Effector memory CD4-positive, alpha-beta T cell (primary cell): ENCODE results near the gene HOXC12.
A peak's percentile ranks its signal among the peaks of the same experiment; 100 is the strongest.

Source experiments
- DNase-seq, 3 donors: peaks; one replicate each; pipeline ENCODE4 v3.0.0-alpha.2; 2020
- H3K27ac ChIP-seq: 2 replicates; pipeline ENCODE4 v1.7.0; 2013; ENCODE audit warnings: mild to moderate bottlenecking, low read length, moderate library complexity; ENCODE audit not compliant: insufficient read depth, poor library complexity, severe bottlenecking
- H3K27me3 ChIP-seq: replicated peaks from 2 replicates; pipeline ENCODE4 v1.7.0; 2013; ENCODE audit warnings: mild to moderate bottlenecking, low read length; ENCODE audit not compliant: insufficient read depth, control insufficient read depth, poor library complexity, severe bottlenecking
- H3K36me3 ChIP-seq: 2 replicates; pipeline ENCODE4 v1.7.0; 2013; ENCODE audit warnings: mild to moderate bottlenecking, low read length, moderate library complexity; ENCODE audit not compliant: control insufficient read depth, insufficient read depth
- H3K4me1 ChIP-seq: 2 replicates; pipeline ENCODE4 v1.7.0; 2013; ENCODE audit warnings: low read length, mild to moderate bottlenecking; ENCODE audit not compliant: control insufficient read depth, insufficient read depth, poor library complexity, severe bottlenecking
- H3K4me3 ChIP-seq: 2 replicates; pipeline ENCODE4 v1.7.0; 2013; ENCODE audit warnings: low read length, low read depth, mild to moderate bottlenecking; ENCODE audit not compliant: insufficient read depth, poor library complexity, severe bottlenecking
- H3K9me3 ChIP-seq: 2 replicates; pipeline ENCODE4 v1.7.0; 2013; ENCODE audit warnings: mild to moderate bottlenecking, low read length, moderate library complexity; ENCODE audit not compliant: control insufficient read depth

HOXC12 gene

DNA sequence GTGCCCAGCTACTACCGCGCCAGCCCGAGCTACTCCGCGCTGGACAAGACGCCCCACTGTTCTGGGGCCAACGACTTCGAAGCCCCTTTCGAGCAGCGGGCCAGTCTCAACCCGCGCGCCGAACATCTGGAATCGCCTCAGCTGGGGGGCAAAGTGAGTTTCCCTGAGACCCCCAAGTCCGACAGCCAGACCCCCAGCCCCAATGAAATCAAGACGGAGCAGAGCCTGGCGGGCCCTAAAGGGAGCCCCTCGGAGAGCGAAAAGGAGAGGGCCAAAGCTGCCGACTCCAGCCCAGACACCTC, 30.9 kb downstream of the HOXC12 start:
- peak overlapping the region; percentile 6 for H3K4me3 ChIP-seq
- H3K9me3 ChIP-seq = no peaks in the 10 kb centered on the region
- H3K27me3 ChIP-seq = peaks cover 95% of the 10 kb centered on the region
- H3K4me1 ChIP-seq = peaks cover 18% of the 10 kb centered on the region
- no peak for DNase-seq
- H3K27ac ChIP-seq = no peak overlapping the region
- no peaks in the 10 kb centered on the region for H3K36me3 ChIP-seq

DNA sequence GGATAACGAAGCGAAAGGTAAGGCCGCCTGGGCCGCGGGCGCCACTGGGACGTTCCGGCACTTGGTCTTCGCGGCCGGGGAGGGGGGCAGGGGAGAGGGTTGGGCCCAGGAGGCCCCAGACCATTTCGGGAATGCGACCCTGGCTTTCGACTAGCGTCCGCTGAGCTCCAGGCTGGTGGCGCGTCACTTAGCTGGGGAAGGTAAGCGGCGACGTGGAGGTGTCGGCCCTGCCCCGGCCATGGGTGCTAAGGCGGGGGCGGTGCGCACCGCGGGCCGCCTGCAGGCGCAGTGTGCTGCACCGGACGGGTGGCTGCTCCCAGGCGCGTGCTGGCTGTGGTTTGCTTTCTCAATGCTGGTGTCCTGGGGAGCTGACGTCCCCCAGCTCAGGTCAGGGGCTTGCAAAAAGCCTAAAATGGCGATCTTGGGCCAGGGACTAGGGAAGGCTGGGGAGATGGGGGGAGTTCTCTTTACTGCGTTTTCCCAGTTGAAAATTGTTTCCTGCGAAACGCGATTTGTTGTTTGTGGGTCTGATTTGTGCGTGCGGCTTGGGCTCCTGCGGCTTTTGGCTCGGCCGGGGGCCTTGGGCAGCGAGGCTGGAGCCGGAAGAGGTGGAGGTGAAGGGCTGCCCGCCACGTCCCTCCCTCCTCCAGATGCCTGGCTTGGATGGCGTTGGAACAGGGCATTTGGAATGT, 31.4 kb downstream of the HOXC12 start:
- no peak for DNase-seq
- no peak overlapping the region for H3K27ac ChIP-seq
- peak overlapping the region; percentile 6 for H3K4me3 ChIP-seq

GRCh38 chr12:53986686-53987483, 32.2 kb downstream of the HOXC12 start:
- Histone ChIP-seq H3K27ac (no peak overlapping the region), H3K9me3 (no peaks in the 10 kb centered on the region), H3K27me3 (peaks cover 95% of the 10 kb centered on the region), H3K4me1 (peaks cover 18% of the 10 kb centered on the region), H3K4me3 (no peak overlapping the region), H3K36me3 (no peaks in the 10 kb centered on the region)
- DNase-seq = no peak

More for the DNA sequence above, 31.4 kb downstream of the HOXC12 start:
- Histone ChIP-seq H3K4me1 (peaks cover 18% of the 10 kb centered on the region), H3K27me3 (peaks cover 95% of the 10 kb centered on the region), H3K9me3 (no peaks in the 10 kb centered on the region), H3K36me3 (no peaks in the 10 kb centered on the region)

GRCh38 chr12:53987787-53988230, 33.1 kb downstream of the HOXC12 start:
- Histone ChIP-seq H3K27me3 (peaks cover 95% of the 10 kb centered on the region), H3K36me3 (no peaks in the 10 kb centered on the region), H3K4me1 (peaks cover 18% of the 10 kb centered on the region), H3K9me3 (no peaks in the 10 kb centered on the region), H3K4me3 (no peak overlapping the region), H3K27ac (no peak overlapping the region)
- no peak for DNase-seq

DNA sequence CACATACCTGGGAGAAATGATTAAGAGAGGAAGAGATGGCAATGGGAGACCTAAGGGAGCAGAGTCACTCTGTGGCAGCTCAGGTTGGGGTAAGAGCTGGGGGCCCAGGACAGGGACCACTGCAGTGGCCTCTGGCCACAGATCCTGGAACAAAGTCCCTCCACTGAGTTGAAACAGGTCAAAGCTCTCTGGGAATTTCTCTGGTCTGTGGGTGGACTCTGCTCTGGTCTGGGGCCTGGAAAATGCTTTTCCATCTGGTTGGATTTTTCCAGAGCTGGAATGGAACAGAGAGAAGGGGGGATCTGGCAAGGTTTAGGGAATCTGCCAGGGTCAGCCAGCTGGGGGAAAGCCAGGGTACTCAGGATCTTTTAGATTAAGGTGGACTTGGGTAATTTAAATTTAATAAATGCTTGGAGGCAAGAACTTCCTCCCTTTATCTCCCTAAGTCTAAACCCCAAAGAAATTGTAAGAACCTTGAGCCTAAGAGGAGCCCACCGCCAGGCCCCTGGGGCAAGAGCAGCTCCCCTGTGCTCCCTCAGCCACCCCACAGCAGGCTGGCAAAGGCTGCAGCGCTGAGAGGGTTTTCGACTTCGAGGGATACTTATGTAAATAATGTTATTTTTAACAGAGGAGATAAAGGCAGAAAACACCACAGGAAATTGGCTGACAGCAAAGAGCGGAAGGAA, 34.0 kb downstream of the HOXC12 start:
- H3K4me1 ChIP-seq = peaks cover 18% of the 10 kb centered on the region
- H3K4me3 ChIP-seq = no peak overlapping the region
- no peaks in the 10 kb centered on the region for H3K9me3 ChIP-seq
- DNase-seq = no peak
- no peaks in the 10 kb centered on the region for H3K36me3 ChIP-seq
- peaks cover 95% of the 10 kb centered on the region for H3K27me3 ChIP-seq
- no peak overlapping the region for H3K27ac ChIP-seq

DNA sequence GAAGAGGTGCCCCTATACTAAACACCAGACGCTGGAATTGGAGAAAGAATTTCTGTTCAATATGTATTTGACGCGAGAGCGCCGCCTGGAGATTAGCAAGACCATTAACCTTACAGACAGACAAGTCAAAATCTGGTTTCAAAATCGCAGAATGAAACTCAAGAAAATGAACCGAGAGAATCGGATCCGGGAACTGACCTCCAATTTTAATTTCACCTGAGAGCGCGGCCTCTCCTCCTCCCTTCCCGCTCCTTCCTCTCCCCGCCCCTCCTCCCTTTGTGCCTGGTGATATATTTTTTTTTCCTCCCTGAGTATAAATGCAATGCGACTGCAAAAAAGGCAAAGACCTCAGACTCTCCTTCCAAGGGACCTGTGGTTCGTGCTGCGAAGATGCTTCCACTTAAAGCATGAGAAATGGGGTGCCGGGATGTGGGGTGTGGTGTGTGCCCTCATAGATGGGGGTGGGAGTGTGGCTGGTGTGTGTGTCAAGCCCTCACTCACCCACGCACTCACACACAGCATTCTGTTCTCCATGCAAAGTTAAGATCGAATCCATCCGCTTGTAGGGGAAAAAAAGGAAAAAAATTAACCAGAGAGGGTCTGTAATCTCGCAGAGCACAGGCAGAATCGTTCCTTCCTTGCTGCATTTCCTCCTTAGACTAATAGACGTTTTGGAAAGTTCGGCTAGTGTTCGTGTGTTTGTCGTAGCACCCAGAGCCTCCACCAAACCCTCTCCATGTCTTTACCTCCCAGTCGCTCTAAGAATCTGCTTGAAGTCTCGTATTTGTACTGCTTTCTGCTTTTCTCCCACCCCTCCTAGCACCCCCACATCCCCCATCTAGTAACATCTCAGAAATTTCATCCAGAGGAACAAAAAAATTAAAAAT, 34.8 kb downstream of the HOXC12 start:
- DNase-seq = no peak
- H3K4me3 ChIP-seq = no peak overlapping the region
- peaks cover 22% of the 10 kb centered on the region for H3K4me1 ChIP-seq
- H3K27ac ChIP-seq = no peak overlapping the region
- H3K27me3 ChIP-seq = peaks cover 95% of the 10 kb centered on the region
- no peaks in the 10 kb centered on the region for H3K36me3 ChIP-seq
- H3K9me3 ChIP-seq = no peaks in the 10 kb centered on the region

- H3K27me3 ChIP-seq = peaks cover 96% of the 10 kb centered on the region
- peaks cover 32% of the 10 kb centered on the region for H3K4me1 ChIP-seq
- H3K36me3 ChIP-seq = no peaks in the 10 kb centered on the region
- no peak for DNase-seq
- no peak overlapping the region for H3K4me3 ChIP-seq
- no peak overlapping the region for H3K27ac ChIP-seq
- no peaks in the 10 kb centered on the region for H3K9me3 ChIP-seq
These were observed 35.8 kb downstream of the HOXC12 start for GRCh38 chr12:53990311-53991076.

DNA sequence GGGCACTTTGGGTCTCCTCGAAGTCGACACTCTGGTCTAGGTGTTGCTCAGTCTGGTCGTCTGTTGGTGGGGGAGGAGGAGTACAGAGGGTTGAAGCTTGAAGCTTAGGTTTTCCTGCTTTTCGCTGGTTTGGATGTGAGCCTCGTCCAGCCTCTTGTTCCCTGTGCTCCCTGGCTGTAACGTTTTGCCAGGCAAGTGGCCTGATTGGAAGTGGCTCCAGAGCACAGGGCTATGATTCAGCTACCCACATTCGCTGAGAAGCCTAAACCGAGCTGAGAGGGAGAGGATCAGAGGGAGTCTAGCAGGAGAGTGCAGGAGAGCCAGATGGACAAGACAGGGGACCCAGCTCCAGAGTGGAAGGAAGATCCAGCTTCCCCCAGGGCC, 36.4 kb downstream of the HOXC12 start:
- Histone ChIP-seq H3K27me3 (peaks cover 96% of the 10 kb centered on the region), H3K36me3 (no peaks in the 10 kb centered on the region), H3K4me1 (peaks cover 31% of the 10 kb centered on the region), H3K27ac (no peak overlapping the region), H3K9me3 (no peaks in the 10 kb centered on the region), H3K4me3 (no peak overlapping the region)
- no peak for DNase-seq

- Histone ChIP-seq H3K4me1 (peaks cover 37% of the 10 kb centered on the region), H3K27ac (no peak overlapping the region), H3K4me3 (no peak overlapping the region), H3K9me3 (no peaks in the 10 kb centered on the region), H3K27me3 (peaks cover 96% of the 10 kb centered on the region), H3K36me3 (no peaks in the 10 kb centered on the region)
- DNase-seq = no peak
These were observed 37.7 kb downstream of the HOXC12 start for GRCh38 chr12:53992377-53992889.
